Dedifferentiated amniotic fluid mesenchymal stem cell (primary cell): ENCODE measurements around the gene SIGLEC12.
"Not testable (repeated sequence)": the region's sequence is repeated elsewhere in the genome, so short reads cannot be mapped to it uniquely, and the experiment has no call there.

Experiments
- DNase-seq: peaks from one replicate; pipeline ENCODE4 v3.0.0-alpha.2; 2016; ENCODE audit errors: extremely low spot score

Gene SIGLEC12

GRCh38 chr19:51458051-51458645 lies 43.5 kb downstream of the SIGLEC12 start, which contains the start of gene SIGLEC8:
Gene SIGLEC8 (minus strand): TSS chr19:51458454. CDS start chr19:51458387, 67 bp downstream.
- DNase-seq = no peak

GRCh38 chr19:51457351-51458013 lies 44.1 kb downstream of the SIGLEC12 start:
- DNase-seq = no peak

- DNase-seq = no peak
Observed at GRCh38 chr19:51456541-51457290, 44.9 kb downstream of the SIGLEC12 start.

- no peak for DNase-seq
Observed at GRCh38 chr19:51450730-51451307, 50.8 kb downstream of the SIGLEC12 start.

GRCh38 chr19:51448411-51449016 lies 53.1 kb downstream of the SIGLEC12 start:
- no peak for DNase-seq

GRCh38 chr19:51448011-51448410 lies 53.6 kb downstream of the SIGLEC12 start:
- no peak for DNase-seq

- not testable (repeated sequence) for DNase-seq
Observed at GRCh38 chr19:51447510-51447909, 54.1 kb downstream of the SIGLEC12 start.

GRCh38 chr19:51441410-51442390 lies 59.9 kb downstream of the SIGLEC12 start:
- DNase-seq = no peak
